DND-41 (cell line): ENCODE measurements around the gene ACOT4.

Experiments
- CTCF ChIP-seq: IDR thresholded peaks from 2 replicates; pipeline ENCODE4 v1.5.1; 2012; ENCODE audit warnings: borderline replicate concordance, low read length, moderate library complexity, mild to moderate bottlenecking; ENCODE audit not compliant: poor library complexity, severe bottlenecking; ENCODE audit errors: extremely low read depth
- EZH2 ChIP-seq: IDR thresholded peaks from 3 replicates; pipeline ENCODE4 v1.6.1; 2012; ENCODE audit warnings: borderline replicate concordance, low read depth, mild to moderate bottlenecking, moderate library complexity, low read length, inconsistent platforms; ENCODE audit not compliant: severe bottlenecking

GRCh38 chr14:73589116-73589515, 2.6 kb upstream of the ACOT4 start:
- TF ChIP-seq CTCF (no peak), EZH2 (no peak)
